Melanocyte of skin (primary cell): Measurements from ENCODE around the gene GORASP2. TPM values are rescaled to one million over a fixed set of nuclear protein-coding genes. Genes with fewer than 3 reads are reported as not detected.

Source experiments
- total RNA-seq, 2 donors: library from RNA; depleted of rRNA; stranded (reverse); fragments of >200 nt; gene quantifications; 2 replicates each; pipeline ENCODE4 v1.2.3, GENCODE V29; 2012

Gene GORASP2
- total RNA-seq: 10 to 100 TPM; 26.8 to 40.3 TPM

DNA sequence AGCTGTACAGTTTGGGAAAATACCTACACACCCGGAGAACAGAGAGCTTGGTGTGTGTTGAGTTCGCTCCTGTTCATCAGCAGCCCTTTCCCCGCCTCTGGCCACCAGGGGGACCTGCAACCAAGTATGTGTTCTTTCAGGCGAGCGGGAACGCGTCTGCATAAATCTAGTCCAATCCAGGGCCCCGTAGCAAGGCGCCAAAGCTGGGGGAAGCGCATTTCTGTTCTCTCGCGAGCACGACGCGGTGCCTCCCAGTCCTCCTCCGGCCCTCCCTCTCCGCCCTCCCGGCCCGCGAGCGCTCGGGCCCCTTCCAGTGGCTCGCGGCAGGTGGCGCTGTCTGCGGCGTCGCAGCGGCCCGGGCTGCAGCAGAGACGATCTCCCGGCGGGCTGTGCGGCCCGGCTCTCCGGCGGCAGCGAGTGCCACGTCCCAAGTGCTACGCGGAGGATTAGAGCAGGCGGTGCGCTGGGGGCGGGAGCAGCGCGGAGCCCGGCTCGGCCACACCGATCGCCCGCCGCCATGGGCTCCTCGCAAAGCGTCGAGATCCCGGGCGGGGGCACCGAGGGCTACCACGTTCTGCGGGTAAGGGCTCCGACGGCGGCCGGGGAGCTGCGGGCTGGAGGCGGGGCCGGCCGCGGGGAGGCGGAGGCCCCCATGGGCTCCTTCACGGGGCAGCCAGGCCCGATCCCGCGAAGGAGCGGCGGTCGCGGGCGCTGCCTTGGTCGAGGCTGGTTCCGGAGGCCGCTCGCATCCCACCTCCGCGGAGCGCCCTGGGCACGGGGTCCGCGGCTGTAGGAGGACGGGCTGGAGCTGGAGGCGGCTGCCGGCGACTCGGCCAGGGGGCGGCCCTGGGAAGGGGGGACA lies at the start of gene GORASP2:
Gene GORASP2 (plus strand): TSS at position 430 of the 862 bp plus-strand sequence. CDS start 88 bp downstream, at position 518.

Other genes starting within 250 kb of the GORASP2 start
- gene SP5, start 213.9 kb upstream of the GORASP2 start, total RNA-seq: not detected
- gene ERICH2, start 158.9 kb upstream of the GORASP2 start, total RNA-seq: under 1 TPM in 1 of 2 donors, not detected in 1; 0.67 TPM
- under 1 TPM in 1 of 2 donors, not detected in 1; 0.67 TPM for gene GAD1, start 112.4 kb upstream of the GORASP2 start, total RNA-seq
- 10 to 100 TPM in 1 of 2 donors, 1 to 10 TPM in 1; 9.7 to 15.1 TPM for gene TLK1, start 231.6 kb downstream of the GORASP2 start, total RNA-seq